ENCODE data around the gene MACC1.

The MACC1 gene

DNA sequence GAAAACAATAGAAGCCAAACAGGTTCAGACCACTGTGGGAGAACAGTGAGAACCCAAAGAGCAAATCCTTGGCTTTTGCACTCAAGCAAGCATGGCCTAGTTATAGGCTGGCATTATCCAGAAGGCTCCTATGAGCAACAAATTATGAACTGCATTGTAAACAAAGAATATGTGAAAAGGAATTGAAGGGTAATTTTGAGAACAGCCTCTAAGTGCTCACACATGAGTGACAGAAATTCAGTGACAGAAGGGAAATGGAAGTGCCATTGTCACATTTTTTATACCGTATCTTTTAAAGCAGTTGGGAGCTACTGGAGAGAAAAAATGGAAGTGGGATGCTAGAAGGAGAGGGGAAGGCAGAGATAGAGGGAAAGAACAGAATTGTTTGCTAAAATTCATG lies 114.2 kb downstream of the MACC1 start:
- no peak for DNase-seq (ENCODE audit: extremely low read depth, low read depth)
- TF ChIP-seq, protein P1, sequence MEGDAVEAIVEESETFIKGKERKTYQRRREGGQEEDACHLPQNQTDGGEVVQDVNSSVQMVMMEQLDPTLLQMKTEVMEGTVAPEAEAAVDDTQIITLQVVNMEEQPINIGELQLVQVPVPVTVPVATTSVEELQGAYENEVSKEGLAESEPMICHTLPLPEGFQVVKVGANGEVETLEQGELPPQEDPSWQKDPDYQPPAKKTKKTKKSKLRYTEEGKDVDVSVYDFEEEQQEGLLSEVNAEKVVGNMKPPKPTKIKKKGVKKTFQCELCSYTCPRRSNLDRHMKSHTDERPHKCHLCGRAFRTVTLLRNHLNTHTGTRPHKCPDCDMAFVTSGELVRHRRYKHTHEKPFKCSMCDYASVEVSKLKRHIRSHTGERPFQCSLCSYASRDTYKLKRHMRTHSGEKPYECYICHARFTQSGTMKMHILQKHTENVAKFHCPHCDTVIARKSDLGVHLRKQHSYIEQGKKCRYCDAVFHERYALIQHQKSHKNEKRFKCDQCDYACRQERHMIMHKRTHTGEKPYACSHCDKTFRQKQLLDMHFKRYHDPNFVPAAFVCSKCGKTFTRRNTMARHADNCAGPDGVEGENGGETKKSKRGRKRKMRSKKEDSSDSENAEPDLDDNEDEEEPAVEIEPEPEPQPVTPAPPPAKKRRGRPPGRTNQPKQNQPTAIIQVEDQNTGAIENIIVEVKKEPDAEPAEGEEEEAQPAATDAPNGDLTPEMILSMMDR (IDR thresholded peaks at IDR 0.05; ENCODE audit: low read depth, low read length) = no peak

DNA sequence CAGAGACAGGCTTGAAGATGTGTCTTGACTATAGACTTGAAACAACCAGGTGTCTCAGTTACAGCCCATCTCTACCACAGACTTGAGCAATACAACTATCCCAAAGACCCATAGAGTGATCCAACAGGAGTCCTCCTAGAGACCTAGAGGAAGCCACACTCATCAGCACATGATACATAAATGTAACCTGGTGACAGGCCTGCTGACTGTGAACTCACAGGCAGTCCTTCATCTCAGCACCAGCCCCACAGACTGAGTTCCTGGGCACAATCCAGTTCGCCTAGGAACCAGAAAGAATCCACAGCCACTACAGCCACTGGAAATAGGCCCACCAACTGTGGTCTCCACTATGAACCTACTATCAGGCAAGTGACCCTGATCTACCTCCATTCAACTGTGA lies 121.3 kb downstream of the MACC1 start:
- DNase-seq (ENCODE audit: extremely low read depth, low read depth) = no peak
- TF ChIP-seq, protein P1 (IDR thresholded peaks at IDR 0.05; ENCODE audit: low read depth, low read length) = no peak

- DNase-seq (ENCODE audit: extremely low read depth, low read depth) = no peak
- TF ChIP-seq, protein P1 (IDR thresholded peaks at IDR 0.05; ENCODE audit: low read depth, low read length) = no peak
Measured at GRCh38 chr7:20095436-20095835, 121.7 kb downstream of the MACC1 start.

DNA sequence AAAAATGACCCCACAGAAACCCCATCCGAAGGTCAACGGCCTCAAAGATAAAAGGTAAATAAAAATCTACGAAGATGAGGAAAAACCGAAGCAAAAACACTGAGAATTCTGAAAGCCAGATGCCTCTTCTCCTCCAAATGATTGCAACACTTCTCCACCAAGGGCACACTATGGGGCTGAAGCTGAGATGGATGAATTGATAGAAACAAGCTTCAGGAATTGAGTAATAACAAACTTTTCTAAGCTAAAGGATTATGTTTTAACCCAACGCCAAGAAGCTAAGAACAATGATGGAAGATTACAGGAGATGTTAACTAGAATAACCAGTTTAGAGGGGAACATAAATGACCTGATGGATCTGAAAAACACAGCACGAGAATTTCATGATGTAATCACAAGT lies 127.8 kb downstream of the MACC1 start:
- DNase-seq (ENCODE audit: extremely low read depth, low read depth) = no peak
- TF ChIP-seq, protein P1 (IDR thresholded peaks at IDR 0.05; ENCODE audit: low read depth, low read length) = no peak

GRCh38 chr7:20085086-20085485 lies 132.1 kb downstream of the MACC1 start:
- no peak for DNase-seq (ENCODE audit: extremely low read depth, low read depth)
- TF ChIP-seq, protein P1 (IDR thresholded peaks at IDR 0.05; ENCODE audit: low read depth, low read length) = no peak
